Activated naive CD8-positive, alpha-beta T cell treated with anti-CD3 and anti-CD28 coated beads, Interleukin-2, amount 50 U/mL, for 24 hours (primary cell): ENCODE data around the gene RBBP4.

Experiments used
- ATAC-seq: fragments of 150-1000 bp; cut with Tn5 transposase; one replicate; pipeline ENCODE4 v1.10.0; 2021
- DNase-seq: peaks from one replicate; pipeline ENCODE4 v3.0.0; 2021
- H3K27ac Mint-ChIP-seq: one replicate; pipeline ENCODE4 v1.8.0; 2021; ENCODE audit warnings: mild to moderate bottlenecking, mixed read lengths
- H3K27me3 Mint-ChIP-seq: one replicate; pipeline ENCODE4 v1.8.0; 2021; ENCODE audit warnings: mixed read lengths
- H3K36me3 Mint-ChIP-seq: one replicate; pipeline ENCODE4 v1.8.0; 2021; ENCODE audit warnings: low read depth, mixed read lengths
- H3K4me1 Mint-ChIP-seq: one replicate; pipeline ENCODE4 v1.8.0; 2021; ENCODE audit warnings: mixed read lengths
- H3K4me3 Mint-ChIP-seq: one replicate; pipeline ENCODE4 v1.8.0; 2021; ENCODE audit warnings: mild to moderate bottlenecking, moderate library complexity, mixed read lengths
- H3K9me3 Mint-ChIP-seq: one replicate; pipeline ENCODE4 v1.8.0; 2021; ENCODE audit warnings: mixed read lengths

RBBP4 gene

GRCh38 chr1:32650752-32651460, at the start of gene RBBP4:
Gene RBBP4, plus strand, starts transcription at chr1:32651208. Its CDS starts 99 bp downstream, at chr1:32651307.
- peaks cover 72% of the 10 kb centered on the region for H3K4me1 Mint-ChIP-seq
- ATAC-seq (peak; percentile 93), DNase-seq (peak; percentile 99)
- no peaks in the 10 kb centered on the region for H3K9me3 Mint-ChIP-seq
- no peaks in the 10 kb centered on the region for H3K27me3 Mint-ChIP-seq
- peak within 1 kb of the TSS; percentile 100 for H3K4me3 Mint-ChIP-seq
- peaks cover 48% of the 10 kb centered on the region for H3K36me3 Mint-ChIP-seq
- peak within 1 kb of the TSS; percentile 100 for H3K27ac Mint-ChIP-seq

- no peaks in the 10 kb centered on the region for H3K36me3 Mint-ChIP-seq
- no peaks in the 10 kb centered on the region for H3K9me3 Mint-ChIP-seq
- no peak overlapping the region for H3K27ac Mint-ChIP-seq
- ATAC-seq: no peak
- no peaks in the 10 kb centered on the region for H3K4me1 Mint-ChIP-seq
- H3K4me3 Mint-ChIP-seq: no peak overlapping the region
- no peaks in the 10 kb centered on the region for H3K27me3 Mint-ChIP-seq
- DNase-seq: no peak
Measured at GRCh38 chr1:32605711-32606424, 45.1 kb upstream of the RBBP4 start.

GRCh38 chr1:32606565-32607371, 44.2 kb upstream of the RBBP4 start:
- ATAC-seq: no peak
- H3K9me3 Mint-ChIP-seq: no peaks in the 10 kb centered on the region
- no peaks in the 10 kb centered on the region for H3K36me3 Mint-ChIP-seq
- no peaks in the 10 kb centered on the region for H3K4me1 Mint-ChIP-seq
- no peak overlapping the region for H3K27ac Mint-ChIP-seq
- no peak overlapping the region for H3K4me3 Mint-ChIP-seq
- no peak for DNase-seq
- no peaks in the 10 kb centered on the region for H3K27me3 Mint-ChIP-seq

GRCh38 chr1:32609180-32609579, 41.8 kb upstream of the RBBP4 start:
- no peak for DNase-seq
- Mint-ChIP-seq H3K4me1 (peaks cover 5% of the 10 kb centered on the region), H3K27me3 (no peaks in the 10 kb centered on the region), H3K27ac (no peak overlapping the region), H3K4me3 (no peak overlapping the region), H3K9me3 (no peaks in the 10 kb centered on the region), H3K36me3 (no peaks in the 10 kb centered on the region)
- no peak for ATAC-seq

- ATAC-seq (no peak), DNase-seq (no peak)
- H3K4me1 Mint-ChIP-seq: peaks cover 5% of the 10 kb centered on the region
- H3K9me3 Mint-ChIP-seq: no peaks in the 10 kb centered on the region
- H3K27ac Mint-ChIP-seq: no peak overlapping the region
- H3K36me3 Mint-ChIP-seq: peaks cover 4% of the 10 kb centered on the region
- H3K27me3 Mint-ChIP-seq: no peaks in the 10 kb centered on the region
- peak overlapping the region; percentile 68 for H3K4me3 Mint-ChIP-seq
Measured at GRCh38 chr1:32611859-32612188, 39.2 kb upstream of the RBBP4 start.

GRCh38 chr1:32612189-32612881, 38.7 kb upstream of the RBBP4 start:
- ATAC-seq: peak; percentile 97
- H3K36me3 Mint-ChIP-seq: peaks cover 4% of the 10 kb centered on the region
- peak overlapping the region; percentile 68 for H3K4me3 Mint-ChIP-seq
- H3K27me3 Mint-ChIP-seq: no peaks in the 10 kb centered on the region
- no peaks in the 10 kb centered on the region for H3K9me3 Mint-ChIP-seq
- H3K27ac Mint-ChIP-seq: no peak overlapping the region
- DNase-seq: peak; percentile 72
- H3K4me1 Mint-ChIP-seq: peaks cover 5% of the 10 kb centered on the region

- H3K4me3 Mint-ChIP-seq: no peak overlapping the region
- no peaks in the 10 kb centered on the region for H3K9me3 Mint-ChIP-seq
Measured at GRCh38 chr1:32613472-32613871, 37.5 kb upstream of the RBBP4 start.

GRCh38 chr1:32618673-32619221, 32.3 kb upstream of the RBBP4 start:
- Mint-ChIP-seq H3K4me1 (peaks cover 35% of the 10 kb centered on the region), H3K27me3 (no peaks in the 10 kb centered on the region), H3K27ac (no peak overlapping the region), H3K4me3 (no peak overlapping the region), H3K36me3 (peaks cover 35% of the 10 kb centered on the region), H3K9me3 (no peaks in the 10 kb centered on the region)
- no peak for ATAC-seq
- no peak for DNase-seq

More at GRCh38 chr1:32613472-32613871, 37.5 kb upstream of the RBBP4 start:
- no peak overlapping the region for H3K27ac Mint-ChIP-seq
- peaks cover 8% of the 10 kb centered on the region for H3K4me1 Mint-ChIP-seq
- no peaks in the 10 kb centered on the region for H3K27me3 Mint-ChIP-seq
- DNase-seq (no peak), ATAC-seq (no peak)
- peaks cover 7% of the 10 kb centered on the region for H3K36me3 Mint-ChIP-seq

GRCh38 chr1:32619701-32620485, 31.1 kb upstream of the RBBP4 start:
- Mint-ChIP-seq H3K36me3 (peaks cover 41% of the 10 kb centered on the region), H3K4me3 (no peak overlapping the region), H3K9me3 (peaks cover 5% of the 10 kb centered on the region), H3K27ac (no peak overlapping the region), H3K4me1 (peaks cover 44% of the 10 kb centered on the region), H3K27me3 (no peaks in the 10 kb centered on the region)
- DNase-seq (no peak), ATAC-seq (no peak)

GRCh38 chr1:32622205-32622604, 28.8 kb upstream of the RBBP4 start:
- Mint-ChIP-seq H3K4me3 (no peak overlapping the region), H3K4me1 (peaks cover 50% of the 10 kb centered on the region), H3K36me3 (peaks cover 48% of the 10 kb centered on the region), H3K27me3 (no peaks in the 10 kb centered on the region), H3K27ac (no peak overlapping the region), H3K9me3 (peaks cover 5% of the 10 kb centered on the region)
- ATAC-seq (no peak), DNase-seq (no peak)

- peak; percentile 8 for DNase-seq
- Mint-ChIP-seq H3K9me3 (peaks cover 5% of the 10 kb centered on the region), H3K36me3 (peaks cover 49% of the 10 kb centered on the region), H3K27me3 (no peaks in the 10 kb centered on the region), H3K4me3 (no peak overlapping the region), H3K27ac (peak overlapping the region; percentile 89), H3K4me1 (peaks cover 56% of the 10 kb centered on the region)
- ATAC-seq: peak; percentile 90
Measured at GRCh38 chr1:32622806-32623681, 28.0 kb upstream of the RBBP4 start.

GRCh38 chr1:32623775-32624174, 27.2 kb upstream of the RBBP4 start:
- peaks cover 61% of the 10 kb centered on the region for H3K4me1 Mint-ChIP-seq
- H3K27ac Mint-ChIP-seq: peak overlapping the region; percentile 89
- no peaks in the 10 kb centered on the region for H3K27me3 Mint-ChIP-seq
- H3K4me3 Mint-ChIP-seq: peak overlapping the region; percentile 8
- peak; percentile 78 for ATAC-seq
- H3K9me3 Mint-ChIP-seq: peaks cover 5% of the 10 kb centered on the region
- peak; percentile 55 for DNase-seq
- H3K36me3 Mint-ChIP-seq: peaks cover 47% of the 10 kb centered on the region

- Mint-ChIP-seq H3K36me3 (peaks cover 46% of the 10 kb centered on the region), H3K27me3 (no peaks in the 10 kb centered on the region), H3K27ac (no peak overlapping the region), H3K9me3 (peaks cover 5% of the 10 kb centered on the region), H3K4me1 (peaks cover 50% of the 10 kb centered on the region), H3K4me3 (no peak overlapping the region)
- no peak for ATAC-seq
- DNase-seq: no peak
Measured at GRCh38 chr1:32626176-32626575, 24.8 kb upstream of the RBBP4 start.
